GM19023 (cell line): ENCODE measurements around the gene PLXNA2.

ENCODE experiments used
- ATAC-seq: cut with Tn5 transposase; IDR thresholded peaks from one replicate; pipeline ENCODE4 v1.9.1; 2021; ENCODE audit warnings: mild to moderate bottlenecking, moderate library complexity; ENCODE audit not compliant: unreplicated experiment

PLXNA2 gene

DNA sequence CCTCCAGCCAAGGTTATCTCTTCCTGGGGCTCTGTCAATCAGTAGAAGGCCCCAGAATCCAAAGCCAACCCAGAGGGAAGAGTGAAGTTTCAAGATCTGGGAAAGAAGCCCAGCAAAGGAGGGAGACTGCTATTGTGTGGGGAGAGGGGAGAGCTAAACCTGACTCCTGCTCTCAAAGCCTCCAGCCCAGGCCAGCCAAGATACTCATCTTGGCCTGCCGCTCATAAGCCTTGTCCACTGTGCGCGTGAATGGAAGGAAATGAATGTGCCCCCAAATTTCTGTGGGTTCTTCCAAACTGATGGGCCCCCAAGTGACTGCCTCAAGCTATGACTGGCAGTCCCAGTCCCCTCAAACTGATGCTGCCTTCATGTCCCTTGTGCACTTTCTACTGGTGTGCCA, 2.0 kb downstream of the PLXNA2 start:
- no peak for ATAC-seq

DNA sequence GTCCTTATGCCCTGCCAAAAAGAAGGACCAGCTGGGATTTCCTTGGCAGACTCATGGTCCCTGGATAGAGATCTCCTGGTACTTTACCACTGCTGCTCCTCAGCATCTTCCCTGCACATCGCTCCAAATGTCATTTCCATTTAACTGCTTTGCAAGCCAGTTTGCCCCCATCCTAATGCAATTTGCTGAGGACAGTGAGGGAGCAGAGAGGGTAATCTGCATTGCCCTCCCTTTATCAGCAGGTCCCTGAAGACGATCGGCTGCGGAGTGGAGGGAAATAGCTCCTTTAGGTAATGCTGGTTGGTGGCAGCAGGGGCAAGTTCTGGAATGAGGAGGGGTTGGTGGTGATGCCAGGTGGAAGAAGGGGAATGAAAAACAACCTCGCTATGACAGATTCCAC, 2.7 kb downstream of the PLXNA2 start:
- ATAC-seq, result no peak

DNA sequence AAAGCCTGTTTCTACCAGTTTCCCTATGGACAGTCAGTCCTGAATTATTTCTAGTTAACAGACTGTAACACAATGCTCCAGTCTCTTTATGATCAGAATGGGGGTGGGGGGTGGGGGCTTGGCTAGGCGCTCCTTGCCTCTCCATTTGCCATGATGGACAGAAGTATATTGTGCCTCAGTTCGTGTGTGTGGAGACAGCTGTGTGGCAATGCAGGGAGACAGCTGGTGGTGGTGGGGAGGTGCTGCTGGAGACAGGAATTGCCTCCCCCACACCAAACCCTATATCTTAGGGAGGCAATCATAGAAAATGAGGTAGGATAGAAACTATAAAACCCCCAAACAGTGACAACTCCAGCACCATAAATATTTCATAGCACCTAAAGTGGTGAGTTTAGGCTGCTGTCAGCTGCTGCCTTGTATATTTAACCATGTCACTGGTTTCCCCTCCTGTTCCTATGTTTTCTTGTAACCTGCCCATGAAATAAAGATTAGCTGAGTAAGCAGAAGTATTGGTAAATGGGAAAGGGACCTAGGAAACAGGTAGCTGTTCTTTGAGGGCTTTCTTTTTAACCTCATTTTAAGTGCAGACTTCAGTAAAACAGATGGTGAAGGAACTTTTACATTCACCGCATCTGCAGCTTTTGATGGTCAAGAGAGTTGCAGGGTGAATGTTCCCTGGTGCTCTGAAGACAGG, 3.4 kb downstream of the PLXNA2 start:
- ATAC-seq, result no peak

GRCh38 chr1:208239473-208240381, 4.5 kb downstream of the PLXNA2 start:
- no peak for ATAC-seq

GRCh38 chr1:208238710-208239472, 5.3 kb downstream of the PLXNA2 start:
- no peak for ATAC-seq

GRCh38 chr1:208237241-208237640, 6.9 kb downstream of the PLXNA2 start:
- ATAC-seq, result no peak

- ATAC-seq, result no peak
Measured at GRCh38 chr1:208235982-208236761, 8.0 kb downstream of the PLXNA2 start.

GRCh38 chr1:208235356-208235981, 8.7 kb downstream of the PLXNA2 start:
- no peak for ATAC-seq

- ATAC-seq, result no peak
Measured at GRCh38 chr1:208234721-208235120, 9.5 kb downstream of the PLXNA2 start.

DNA sequence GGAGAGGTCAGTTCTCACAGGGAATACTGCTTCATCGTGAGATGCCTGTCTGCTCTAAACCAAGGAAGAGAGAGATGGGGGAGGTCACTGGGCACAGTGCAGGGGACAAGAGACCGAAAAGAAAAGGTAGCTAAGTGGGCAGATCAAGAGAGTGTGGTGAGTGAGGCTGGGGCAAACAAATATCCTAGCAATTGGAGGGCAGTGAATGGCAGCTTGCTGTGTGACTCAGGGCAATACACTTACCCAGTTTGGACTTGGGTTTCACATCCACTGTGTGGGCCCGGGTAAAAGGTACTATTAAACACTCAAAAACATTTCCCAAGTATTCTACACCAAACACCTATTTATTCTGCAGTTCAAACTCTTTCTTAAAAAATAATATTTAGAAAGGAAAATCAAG, 10.2 kb downstream of the PLXNA2 start:
- no peak for ATAC-seq

DNA sequence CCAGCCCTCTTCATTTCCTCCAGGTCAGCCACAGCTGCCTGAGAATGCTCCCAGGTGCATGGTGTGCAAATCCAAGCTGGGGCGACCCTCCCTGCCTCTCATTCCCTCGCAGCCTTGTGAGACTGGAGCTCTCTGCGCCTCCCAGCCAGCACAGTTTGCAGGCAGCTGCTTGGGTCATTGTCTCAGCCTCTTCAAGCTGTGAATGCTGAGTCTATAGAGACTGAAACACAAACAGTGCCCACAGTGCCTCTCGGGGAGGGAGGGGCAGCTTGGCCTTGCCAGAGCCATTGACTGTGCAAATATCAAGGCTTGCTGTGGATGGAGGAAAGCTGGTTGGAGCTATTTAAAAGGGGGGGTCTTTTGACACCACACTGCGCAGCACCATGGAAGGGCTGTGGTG, 10.6 kb downstream of the PLXNA2 start:
- ATAC-seq, result no peak

DNA sequence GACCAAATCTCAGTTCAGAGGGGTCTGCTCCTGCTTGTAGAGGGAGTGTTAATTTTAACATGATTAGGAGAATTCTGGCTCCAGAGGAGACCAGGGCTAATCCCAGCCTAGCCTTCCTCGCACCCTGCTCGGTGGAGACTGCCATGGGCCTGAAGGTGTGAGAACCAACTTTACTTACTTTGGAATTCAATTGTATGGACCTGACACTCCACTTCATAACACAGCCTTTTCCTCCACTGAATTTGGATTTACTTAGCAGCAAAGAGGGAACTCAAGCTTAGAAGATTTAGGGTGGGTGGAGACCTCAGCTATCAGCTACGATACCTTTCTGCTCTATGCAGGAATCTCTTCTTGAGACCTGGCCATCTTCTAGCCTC, 11.5 kb downstream of the PLXNA2 start:
- ATAC-seq, result no peak

GRCh38 chr1:208231881-208232661, 12.1 kb downstream of the PLXNA2 start:
- no peak for ATAC-seq

DNA sequence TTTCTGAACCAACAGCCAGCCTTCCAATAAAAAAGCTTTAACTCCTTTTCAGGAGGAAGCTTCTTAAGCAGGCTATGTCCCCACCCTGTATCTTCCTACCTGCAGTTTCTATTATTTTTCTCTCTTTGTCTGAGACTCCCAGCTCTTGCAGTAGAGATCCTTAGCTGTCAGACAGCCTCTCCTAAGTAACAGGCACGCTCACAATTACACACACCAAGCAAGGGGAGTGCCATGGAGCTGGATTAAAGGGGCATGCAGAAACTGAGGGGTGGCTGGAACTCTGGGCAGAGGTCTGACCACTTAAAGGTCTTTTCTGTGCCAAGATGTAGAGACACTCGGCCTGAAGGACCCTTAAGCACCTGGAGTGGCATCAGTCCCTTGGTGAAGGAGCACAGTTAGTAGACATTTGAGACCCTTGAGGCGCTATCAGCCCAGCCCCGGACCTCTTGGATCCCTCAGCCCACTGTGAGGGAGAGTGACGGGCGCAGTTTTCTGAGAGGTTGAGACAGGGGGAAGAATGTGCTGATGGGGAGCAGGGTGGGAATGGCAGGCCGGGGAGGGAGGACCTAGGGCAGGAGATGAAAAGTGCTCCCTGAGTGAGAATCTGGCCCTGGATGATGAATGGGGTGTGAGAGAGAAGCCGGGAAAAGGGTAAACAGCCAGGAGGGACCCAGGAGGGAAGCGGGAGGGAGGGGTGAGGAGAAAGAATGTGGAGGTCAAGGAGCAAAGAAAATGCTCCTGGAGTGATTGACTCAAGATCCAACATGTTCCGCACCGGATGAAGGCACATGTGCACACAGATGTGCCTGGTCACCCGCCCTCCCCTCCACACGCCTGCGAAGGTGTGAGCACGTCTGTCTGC, 13.3 kb downstream of the PLXNA2 start:
- ATAC-seq, result no peak

GRCh38 chr1:208228550-208228949, 15.6 kb downstream of the PLXNA2 start:
- ATAC-seq, result no peak

- no peak for ATAC-seq
Measured at GRCh38 chr1:208228026-208228425, 16.2 kb downstream of the PLXNA2 start.

- no peak for ATAC-seq
Measured at GRCh38 chr1:208227366-208227765, 16.8 kb downstream of the PLXNA2 start.
